Muscle of arm (tissue), 12 donors: Measurements from ENCODE around the gene CIB1. TPM values are rescaled to one million over a fixed set of nuclear protein-coding genes. Genes with fewer than 3 reads are reported as not detected.
A peak's percentile ranks its signal among the peaks of the same experiment; 100 is the strongest.

Experiments used
- DNase-seq: peaks from one replicate; pipeline ENCODE4 v3.0.0-alpha.2; 2013
- polyA plus RNA-seq, 12 donors: library from polyadenylated mRNA; unstranded; fragments of 120-200 nt; gene quantifications; one replicate each; pipeline ENCODE4 v1.2.1, GENCODE V29; 2013; ENCODE audit not compliant: insufficient read length in 12 of 12

Gene CIB1
- polyA plus RNA-seq, 12 donors, result 18.9 to 32.1 (median 21.9) TPM; not detected in 1

GRCh38 chr15:90221246-90221900 is 12.4 kb downstream of the CIB1 start:
- peak; percentile 60 for DNase-seq

DNA sequence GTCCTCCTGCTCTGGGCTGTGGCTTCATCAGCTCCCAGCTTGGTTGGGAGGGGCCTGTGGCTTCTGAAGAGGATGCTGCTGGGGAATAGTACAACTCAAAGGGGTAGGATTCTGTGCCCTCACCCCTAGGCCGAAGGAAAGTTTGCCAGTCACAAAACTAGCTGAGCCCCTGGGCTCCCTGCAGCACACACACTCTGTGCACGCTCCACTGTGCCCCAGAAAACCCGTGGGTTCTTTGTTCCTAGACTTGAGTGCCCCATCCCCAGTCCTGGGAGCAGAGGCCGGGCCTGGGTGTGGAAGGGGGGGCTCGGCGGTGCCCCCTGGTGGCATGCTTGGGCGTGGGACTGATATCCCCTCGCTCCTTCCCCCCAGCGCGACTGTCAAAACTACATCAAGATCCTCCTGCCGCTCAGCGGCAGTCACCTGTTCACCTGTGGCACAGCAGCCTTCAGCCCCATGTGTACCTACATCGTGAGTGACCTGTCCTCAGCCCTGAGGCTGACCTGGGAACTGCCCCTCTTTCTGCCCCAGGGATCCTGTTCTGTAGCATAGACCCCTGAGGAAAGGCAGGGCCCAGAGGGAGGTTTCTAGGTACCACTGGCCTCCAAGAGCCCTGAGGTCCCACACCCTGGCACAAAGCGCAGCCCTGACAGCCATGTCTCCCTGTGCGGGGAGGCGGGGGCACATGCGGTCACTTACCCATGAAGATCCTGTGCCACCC is 14.2 kb downstream of the CIB1 start:
- no peak for DNase-seq

GRCh38 chr15:90217671-90218394 is 15.9 kb downstream of the CIB1 start:
- no peak for DNase-seq

GRCh38 chr15:90214553-90215196 is 19.1 kb downstream of the CIB1 start:
- DNase-seq, result no peak

DNA sequence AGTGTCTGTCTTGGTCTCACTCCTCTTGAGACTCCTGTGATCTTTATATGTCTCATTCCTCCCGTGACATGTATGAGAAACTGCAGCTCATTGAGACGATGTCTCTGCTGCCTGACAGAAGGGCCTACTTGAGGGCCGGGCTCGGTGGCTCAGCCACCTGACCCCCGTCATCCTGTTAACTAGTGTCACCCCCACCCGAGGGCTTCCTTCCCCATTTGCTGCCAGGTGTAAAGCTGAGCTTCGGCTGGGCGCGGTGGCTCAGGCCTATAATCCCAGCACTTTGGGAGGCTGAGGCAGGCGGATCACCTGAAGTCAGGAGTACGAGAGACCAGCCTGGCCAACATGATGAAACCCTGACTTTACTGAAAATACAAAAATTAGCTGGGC is 19.9 kb downstream of the CIB1 start:
- no peak for DNase-seq

- no peak for DNase-seq
These were observed 20.5 kb downstream of the CIB1 start for GRCh38 chr15:90213122-90213817.

DNA sequence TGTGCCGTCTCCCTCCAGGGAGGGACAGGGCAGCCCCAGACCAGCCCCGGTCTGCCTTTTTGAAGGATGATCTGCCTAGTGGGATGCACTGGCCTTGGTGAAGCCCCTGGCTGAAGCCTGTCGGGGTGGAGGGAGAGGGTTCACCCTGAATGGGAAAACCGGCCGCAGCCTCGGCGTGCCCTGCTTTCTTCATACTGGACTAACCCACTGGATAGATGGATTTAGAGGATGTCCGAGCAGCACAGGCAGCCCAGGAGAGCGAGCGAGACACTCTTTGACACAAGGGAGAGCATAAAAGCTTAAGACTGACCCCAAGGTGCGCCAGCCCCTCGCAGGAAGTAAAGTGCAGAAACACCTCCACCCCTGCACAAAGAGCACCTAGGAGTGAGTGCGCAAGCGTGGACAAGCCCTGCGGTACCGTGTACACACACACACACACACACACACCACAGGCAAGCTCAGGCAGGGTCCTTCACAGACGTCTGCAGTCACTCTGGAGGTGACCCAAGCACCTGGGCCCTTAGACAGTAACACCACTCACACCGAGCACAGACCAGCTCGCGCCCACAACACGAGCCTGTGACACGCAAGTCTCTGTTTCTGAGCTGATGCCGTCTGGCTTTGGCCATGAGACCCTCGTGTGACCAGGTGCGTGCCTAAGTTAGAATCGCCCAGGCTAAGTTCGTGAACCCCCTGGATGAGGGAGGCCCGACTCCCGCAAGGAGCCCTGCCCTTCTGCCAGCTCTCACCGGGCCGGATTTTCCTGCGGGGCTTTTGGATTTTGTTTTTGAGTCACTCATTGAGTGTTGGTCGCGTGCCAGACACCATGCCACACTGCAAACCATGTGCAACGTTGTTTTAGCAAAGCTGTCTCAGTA is 21.3 kb downstream of the CIB1 start:
- no peak for DNase-seq

DNA sequence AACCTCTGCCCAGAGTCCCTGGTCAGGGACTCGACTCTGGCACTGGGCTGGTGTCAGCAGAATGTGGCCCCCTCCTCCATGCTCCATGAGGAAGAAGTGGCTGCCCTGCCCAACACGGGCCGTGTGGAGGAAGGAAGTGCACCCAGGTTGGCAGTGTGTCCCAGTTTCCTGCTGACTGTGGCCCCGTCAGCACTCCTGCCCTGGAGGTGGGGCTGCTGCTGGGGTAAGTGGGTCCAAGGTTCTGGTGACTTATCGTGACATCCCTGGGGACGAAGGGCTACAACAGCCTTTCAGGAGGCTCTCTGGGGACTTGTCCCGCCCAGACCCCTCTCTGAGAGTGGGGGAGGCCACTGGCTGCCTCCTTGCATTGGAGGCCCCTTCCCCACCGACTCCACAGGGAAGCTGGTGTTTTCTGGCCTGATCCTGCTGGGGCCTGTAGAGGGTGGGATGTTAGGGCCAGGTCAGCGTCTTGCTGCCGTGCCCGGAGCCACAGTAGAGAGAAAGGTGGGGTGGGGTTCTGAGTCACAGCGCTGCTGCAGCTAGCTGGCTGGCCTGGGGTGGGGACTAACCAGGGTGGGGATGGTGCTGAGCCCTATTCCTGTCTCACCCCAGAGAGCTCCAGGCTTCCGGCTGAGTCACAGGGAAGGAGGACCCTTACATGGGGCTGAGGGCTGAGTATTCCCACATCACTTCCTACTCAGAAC is 22.1 kb downstream of the CIB1 start:
- DNase-seq, result no peak

DNA sequence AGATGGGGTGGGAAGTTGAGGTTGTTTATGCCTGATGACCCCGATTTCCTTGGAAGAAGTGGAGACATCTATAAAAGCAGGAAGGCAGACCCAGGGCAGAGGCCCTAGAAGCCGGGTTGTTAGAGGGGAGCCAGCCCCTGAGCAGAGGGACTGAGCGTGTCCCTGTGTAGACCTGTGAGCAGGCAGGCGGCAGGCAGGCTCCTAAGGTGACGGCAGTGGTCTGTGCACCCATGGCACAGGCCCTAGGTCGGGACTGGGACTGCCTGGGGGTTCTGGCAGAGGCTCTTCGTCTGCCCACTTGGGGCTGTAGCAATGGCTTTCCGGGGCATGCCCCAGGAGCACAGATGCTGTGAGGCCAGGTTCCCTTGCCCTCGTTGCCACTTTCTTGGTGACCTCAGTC is 22.7 kb downstream of the CIB1 start:
- DNase-seq, result no peak

DNA sequence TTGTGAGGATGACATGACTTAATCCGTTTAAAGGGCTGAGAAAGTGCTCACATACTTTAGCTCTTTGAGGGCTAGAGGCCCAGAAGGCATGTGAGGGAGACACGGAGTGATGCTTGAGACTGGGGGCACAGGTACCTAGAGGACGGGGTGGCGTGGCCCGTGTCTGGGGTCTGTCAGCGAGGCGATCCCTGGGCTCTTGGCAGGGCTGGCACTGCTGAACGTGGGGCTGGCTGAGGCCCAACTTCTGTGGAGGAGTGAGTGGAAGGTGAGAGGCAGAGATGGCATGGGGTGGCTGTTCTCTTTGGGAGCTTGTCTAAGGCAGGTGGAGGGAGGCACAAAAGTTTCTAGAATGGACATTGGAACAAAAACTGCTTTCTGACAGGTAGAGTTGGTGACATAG is 23.1 kb downstream of the CIB1 start:
- no peak for DNase-seq

GRCh38 chr15:90209591-90209990 is 24.1 kb downstream of the CIB1 start:
- no peak for DNase-seq

DNA sequence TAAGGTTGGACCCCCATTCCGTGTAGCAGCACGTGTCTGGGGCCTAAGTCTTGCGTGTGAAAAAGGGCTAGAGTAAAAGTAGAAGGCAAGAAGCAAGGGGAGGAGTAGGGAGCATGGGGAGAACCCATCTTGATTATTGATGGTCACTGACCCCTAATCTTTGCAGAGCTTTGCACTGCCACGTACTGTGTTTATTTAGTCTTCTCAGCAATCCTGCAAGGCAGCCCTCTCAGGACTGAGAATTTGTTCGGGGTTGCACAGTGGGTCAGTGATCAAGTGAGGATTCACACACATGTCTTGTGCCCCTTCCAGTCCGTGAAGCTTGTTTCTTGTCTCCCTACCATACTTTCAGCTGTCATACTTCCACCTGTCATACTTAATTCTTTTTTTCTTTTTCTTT is 25.4 kb downstream of the CIB1 start:
- DNase-seq, result no peak

DNA sequence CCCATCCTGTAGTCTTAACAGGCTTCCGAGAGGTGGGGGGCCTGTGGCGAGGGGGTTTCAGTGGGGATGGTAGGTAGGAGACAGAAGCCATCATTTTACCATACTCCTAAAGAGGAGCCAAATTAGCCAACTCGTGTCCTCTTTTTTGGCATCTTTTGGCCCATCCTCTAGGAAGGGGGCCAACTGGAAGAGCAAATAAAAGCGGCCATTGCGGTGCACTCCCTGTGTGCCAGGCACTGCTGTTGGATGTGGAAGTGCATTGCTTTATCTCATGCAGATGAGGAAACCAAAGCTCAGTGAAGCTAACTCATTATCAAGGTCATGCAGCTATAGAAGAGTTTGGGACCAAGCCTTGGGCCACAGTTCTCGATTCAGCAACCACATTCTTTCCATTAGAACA is 26.5 kb downstream of the CIB1 start:
- no peak for DNase-seq

GRCh38 chr15:90205886-90206285 is 27.9 kb downstream of the CIB1 start:
- no peak for DNase-seq

GRCh38 chr15:90205050-90205848 is 28.5 kb downstream of the CIB1 start:
- no peak for DNase-seq

DNA sequence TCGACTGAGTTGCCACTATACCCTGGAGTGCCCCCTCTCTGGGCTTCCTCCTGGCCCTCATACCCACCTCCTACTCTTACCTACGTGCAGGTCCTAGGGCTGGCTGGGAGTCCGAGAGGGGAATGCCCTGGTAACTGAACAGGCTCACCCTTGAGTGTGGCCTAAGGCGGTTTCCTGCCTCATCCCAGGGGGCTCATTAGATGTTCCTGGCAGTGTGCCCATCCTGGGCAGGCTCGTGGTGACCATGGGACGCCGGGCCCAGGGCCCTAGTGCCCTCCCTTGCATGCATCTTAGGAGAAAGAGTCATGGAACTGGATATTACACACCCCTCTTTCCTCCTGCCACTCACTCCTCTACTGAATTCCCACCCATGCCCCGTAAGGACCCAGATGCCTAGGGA is 29.8 kb downstream of the CIB1 start:
- DNase-seq, result no peak

DNA sequence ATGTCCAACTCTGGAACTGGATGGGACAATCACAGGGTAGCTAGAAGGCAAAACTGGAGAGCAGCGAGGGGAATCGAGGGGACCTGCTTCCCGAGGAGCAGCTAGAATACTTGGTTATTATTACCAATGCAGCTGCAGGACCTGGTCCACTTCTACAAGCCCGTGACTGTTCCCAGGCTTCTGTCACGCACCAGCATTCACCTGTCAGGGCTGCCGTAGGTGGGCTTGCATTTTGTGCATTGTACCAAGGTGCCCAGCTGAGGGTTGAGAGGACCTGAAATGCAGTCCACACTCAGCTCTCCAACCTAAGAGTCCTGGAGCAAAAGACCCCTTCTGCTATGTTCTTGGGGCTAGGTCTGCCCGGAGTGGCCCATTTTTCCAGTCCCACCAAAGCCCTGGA is 30.3 kb downstream of the CIB1 start:
- DNase-seq, result no peak

GRCh38 chr15:90202929-90203328 is 30.8 kb downstream of the CIB1 start:
- DNase-seq, result no peak

GRCh38 chr15:90201944-90202375 is 31.8 kb downstream of the CIB1 start:
- no peak for DNase-seq
